GM21360 (cell line): Measurements from ENCODE around the gene PUM1.
A peak's percentile ranks its signal among the peaks of the same experiment; 100 is the strongest.
"Not testable (repeated sequence)": the region's sequence is repeated elsewhere in the genome, so short reads cannot be mapped to it uniquely, and the experiment has no call there.

Experiments
- ATAC-seq: cut with Tn5 transposase; IDR thresholded peaks from one replicate; pipeline ENCODE4 v1.9.1; 2021; ENCODE audit warnings: mild to moderate bottlenecking, moderate library complexity; ENCODE audit not compliant: unreplicated experiment

Gene PUM1, protein sequence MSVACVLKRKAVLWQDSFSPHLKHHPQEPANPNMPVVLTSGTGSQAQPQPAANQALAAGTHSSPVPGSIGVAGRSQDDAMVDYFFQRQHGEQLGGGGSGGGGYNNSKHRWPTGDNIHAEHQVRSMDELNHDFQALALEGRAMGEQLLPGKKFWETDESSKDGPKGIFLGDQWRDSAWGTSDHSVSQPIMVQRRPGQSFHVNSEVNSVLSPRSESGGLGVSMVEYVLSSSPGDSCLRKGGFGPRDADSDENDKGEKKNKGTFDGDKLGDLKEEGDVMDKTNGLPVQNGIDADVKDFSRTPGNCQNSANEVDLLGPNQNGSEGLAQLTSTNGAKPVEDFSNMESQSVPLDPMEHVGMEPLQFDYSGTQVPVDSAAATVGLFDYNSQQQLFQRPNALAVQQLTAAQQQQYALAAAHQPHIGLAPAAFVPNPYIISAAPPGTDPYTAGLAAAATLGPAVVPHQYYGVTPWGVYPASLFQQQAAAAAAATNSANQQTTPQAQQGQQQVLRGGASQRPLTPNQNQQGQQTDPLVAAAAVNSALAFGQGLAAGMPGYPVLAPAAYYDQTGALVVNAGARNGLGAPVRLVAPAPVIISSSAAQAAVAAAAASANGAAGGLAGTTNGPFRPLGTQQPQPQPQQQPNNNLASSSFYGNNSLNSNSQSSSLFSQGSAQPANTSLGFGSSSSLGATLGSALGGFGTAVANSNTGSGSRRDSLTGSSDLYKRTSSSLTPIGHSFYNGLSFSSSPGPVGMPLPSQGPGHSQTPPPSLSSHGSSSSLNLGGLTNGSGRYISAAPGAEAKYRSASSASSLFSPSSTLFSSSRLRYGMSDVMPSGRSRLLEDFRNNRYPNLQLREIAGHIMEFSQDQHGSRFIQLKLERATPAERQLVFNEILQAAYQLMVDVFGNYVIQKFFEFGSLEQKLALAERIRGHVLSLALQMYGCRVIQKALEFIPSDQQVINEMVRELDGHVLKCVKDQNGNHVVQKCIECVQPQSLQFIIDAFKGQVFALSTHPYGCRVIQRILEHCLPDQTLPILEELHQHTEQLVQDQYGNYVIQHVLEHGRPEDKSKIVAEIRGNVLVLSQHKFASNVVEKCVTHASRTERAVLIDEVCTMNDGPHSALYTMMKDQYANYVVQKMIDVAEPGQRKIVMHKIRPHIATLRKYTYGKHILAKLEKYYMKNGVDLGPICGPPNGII

DNA sequence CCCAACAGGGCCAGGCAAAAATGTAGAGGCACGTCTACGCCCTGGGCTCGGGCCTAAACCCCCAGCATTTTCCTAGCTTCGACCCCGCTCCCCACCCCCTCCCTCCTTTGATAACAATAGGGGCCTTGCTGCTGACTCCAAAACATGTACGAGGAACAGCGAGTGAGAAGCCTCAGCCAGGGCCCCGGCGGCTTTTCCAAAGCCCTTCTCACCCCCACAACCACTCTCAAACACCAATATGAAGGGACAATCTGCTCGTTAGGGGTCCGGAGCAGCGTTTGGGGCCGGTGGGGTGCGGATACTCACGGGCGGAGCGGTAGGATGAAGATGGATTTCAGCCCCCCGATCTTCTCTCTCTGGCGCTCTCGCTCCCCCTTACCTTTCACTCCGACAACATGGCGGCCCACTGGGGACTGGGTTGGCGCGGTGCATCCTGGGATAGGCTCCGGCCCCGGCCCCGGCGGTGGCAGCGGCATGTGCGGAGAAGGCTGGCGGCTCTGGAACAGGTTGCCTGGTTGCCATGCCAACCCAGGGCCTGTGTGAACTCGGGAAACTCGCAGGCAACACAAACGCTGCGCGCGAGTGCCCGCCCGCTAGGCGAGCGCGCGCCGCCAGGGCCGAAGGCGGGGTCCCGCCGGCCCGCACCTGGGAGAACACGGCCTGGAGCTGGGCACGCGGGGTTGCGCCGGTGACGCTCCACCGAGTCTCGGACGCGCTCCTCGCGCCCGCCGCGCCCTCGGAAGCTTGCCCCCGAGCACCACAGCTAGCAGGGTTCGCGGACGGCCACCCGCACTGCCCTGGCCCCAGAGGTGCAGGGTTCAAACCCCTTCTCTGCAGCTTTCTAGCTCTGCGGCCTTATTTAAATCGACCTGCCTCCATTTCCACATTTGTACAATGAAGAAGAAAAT, at the start of gene PUM1:
PUM1 (minus strand) TSS at position 408 of the 908 bp plus-strand sequence. CDS start 6,151 bp downstream, outside the sequence.
- ATAC-seq = peak; percentile 90

DNA sequence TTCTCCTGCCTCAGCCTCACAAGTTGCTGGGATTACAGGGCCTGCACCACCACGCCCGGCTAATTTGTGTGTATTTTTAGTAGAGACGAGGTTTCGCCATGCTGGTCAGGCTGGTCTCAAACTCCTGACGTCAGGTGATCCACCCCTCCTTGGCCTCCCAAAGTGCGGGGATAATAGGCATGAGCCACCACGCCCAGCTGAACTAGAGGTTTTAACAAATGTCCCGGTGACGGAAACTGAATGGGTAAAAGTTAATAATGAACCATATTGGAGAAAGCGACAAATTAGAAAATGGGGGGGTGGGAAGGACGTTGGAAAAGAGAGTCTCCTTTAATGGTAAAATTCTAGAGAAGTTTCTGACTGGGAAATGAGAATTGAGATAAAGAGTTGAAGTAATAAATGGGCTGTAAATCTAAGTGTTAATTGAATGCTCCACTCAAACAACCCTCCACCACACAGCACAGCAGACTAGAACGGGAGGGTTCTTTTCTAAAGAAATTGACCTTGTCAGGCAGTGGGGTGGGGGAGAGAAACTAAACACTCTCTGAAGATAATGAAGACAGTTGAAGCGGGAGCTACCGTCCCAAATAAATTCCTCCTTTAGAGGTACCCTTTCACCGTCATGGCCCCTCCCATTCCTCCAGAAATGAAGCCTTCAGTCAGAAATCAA, 46.9 kb upstream of the PUM1 start:
- ATAC-seq = no peak

DNA sequence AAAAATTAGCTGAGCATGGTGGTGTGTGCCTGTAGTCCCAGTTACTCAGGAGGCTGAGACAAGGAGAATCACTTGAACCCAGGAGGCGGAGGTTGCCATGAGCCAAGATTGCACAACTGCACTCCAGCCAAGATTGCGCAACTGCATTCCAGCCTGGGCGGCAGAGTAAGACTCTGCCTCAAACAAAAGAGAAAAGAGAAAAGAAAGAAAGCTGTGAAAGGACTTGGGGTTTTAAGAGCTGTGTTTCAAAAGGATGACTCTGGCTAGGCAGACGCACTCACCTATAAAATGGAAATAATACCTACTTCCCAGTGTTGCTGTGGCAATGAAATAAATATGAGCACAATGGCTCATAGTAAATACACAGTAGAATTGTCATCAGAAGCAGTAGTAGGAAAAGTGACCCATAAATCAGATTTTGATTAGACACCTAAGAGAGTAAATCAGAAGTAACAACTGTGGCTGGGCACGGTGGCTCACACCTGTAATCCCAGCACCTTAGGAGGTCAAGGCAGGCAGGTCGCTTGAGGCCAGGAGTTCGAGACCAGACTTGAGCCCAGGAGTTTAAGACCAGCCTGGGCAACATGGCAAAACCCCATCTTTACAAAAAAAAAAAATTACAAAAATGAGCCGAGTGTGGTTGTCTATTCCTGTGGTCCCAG, 45.9 kb upstream of the PUM1 start:
- no peak for ATAC-seq

DNA sequence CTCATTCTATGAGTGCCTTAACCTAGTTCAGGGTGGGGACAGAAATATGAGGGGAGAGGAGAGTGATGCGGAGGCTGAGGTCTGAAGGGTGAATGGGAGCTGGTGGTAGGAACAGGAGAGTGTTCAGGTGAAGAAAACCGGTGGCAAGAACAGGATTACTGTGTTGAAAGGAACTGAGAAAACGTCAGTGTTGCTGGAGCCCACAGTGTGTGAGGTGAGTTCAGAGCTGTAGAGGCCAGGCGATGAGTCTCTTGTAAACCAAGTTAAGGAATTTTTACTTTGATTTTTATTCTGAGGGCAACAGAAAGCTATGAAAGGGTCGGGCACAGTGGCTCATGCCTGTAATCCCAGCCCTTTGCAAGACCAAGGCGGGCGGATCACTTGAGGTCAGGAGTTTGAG, 45.3 kb upstream of the PUM1 start:
- ATAC-seq = no peak

DNA sequence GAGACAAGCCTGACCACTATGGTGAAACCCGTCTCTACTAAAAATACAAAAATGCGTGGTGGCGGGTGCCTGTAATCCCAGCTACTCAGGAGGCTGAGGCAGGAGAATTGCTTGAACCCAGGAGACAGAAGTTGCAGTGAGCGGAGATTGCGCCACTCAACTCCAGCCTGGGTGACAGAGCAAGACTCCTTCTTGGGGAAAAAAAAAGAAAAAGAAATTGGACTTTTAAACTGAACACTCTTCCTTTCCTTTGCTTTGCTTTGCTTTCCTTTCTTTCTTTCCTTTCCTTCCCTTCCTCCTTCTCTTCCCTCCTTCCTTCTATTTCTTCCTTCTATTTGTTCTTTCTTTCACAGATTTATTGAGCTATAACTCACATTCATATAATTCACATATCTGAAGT, 43.3 kb upstream of the PUM1 start:
- no peak for ATAC-seq

DNA sequence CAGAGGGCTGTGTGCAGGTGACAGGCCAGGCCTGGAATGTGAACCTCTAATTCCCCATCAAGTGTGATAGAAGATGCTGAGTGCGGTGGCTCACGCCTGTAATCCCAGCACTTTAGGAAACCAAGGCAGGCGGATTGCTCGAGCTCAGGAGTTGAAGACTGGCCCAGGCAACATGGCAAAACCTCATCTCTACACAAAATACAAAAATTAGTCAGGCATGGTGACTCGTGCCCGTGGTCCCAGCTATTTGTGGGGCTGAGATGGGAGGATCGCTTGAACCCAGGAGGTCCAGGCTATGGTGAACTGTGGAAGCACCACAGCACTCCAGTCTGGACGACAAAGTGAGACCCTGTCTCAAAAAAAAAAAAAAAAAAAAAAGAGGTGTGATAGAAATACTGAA, 40.1 kb upstream of the PUM1 start:
- ATAC-seq = no peak

DNA sequence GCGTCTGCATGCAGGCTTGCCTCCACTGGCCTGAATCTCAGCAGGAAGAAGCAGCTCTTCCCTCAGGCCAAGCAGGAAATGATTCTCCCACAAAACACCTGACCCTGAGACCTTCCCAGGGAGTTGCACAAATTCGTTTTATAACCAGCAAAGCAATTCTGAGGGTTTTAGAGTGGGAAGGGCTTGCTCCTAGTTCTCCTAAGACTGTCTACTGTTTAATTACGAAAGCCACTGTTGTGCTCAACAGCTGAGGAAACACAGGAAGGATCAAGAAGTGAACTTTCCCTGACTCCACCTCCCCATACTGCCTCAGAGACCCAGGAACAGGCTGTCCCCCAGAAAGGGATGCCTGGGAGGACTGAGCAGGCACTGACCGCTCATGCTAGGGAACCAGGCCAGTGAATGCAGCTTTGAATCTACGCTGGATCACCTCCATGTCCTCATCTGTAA, 37.0 kb upstream of the PUM1 start:
- no peak for ATAC-seq

DNA sequence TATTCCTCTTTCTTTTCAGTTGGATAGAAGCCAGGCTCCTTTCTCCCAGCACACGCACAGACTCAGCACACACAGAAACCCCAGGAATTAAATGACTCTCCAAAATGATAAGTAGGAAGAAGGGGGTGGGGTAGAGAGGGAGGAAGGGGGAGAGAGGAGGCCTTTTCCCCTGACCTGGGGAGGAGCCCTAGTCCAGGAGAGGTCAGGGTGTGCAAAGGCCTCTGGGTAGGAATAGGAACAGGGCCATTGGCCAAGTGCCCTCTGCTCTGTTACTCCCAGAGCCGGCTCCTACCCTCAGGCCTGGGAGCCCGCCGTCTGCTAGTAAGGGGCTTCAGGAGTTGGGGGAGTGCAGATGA, 35.6 kb upstream of the PUM1 start:
- no peak for ATAC-seq

DNA sequence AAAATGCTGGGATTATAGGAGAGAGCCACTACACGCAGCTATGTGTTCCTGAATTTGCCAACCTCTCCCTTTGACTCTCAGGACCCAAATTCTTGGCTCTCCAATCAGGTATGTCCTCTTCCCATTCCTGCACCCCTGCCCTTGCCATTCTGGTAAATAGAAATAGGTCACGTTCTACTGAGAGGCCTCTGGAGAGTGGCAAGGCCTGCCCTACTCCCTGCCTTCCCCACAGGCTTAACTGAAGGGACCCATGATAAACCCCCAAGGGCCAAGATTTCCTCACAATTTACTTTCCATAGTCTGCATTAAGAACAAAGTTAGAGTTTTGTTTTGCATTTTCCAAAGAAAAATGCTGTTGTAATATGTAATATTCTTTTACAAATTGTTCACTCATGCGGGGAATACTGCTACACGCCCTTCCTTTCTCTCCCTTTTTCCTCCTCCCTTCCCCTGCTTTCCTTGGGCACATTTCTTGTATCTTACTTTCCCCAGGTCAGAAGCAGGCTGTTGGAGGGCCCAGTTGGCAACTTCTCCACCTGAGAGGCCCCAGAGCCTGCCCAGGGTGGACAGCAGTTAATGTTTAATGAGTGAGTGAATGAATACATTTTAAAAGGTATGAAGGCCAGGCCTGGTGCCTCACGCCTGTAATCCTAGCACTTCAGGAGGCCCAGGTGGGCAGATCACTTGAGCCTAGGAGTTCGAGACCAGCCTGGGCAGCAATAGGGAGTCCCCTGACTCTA, 33.9 kb upstream of the PUM1 start:
- ATAC-seq = no peak

DNA sequence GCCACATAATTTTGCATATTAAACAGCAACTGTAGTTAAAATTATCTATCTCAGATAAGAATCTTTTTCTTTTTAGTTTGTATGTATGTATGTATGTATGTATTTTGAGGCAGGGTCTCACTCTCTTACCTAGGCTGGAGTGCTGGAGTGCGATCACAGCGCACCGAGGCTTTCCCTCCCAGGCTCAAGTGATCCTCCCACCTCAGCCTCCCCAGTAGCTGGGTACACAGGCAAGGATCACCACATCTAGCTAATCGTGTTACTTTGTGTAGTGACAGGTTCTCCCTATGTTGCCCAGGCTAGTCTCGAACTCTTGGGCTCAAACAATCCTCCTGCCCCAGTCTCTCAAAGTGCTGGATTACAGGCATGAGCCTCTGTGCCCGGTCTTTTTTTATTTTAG, 30.5 kb upstream of the PUM1 start:
- no peak for ATAC-seq

DNA sequence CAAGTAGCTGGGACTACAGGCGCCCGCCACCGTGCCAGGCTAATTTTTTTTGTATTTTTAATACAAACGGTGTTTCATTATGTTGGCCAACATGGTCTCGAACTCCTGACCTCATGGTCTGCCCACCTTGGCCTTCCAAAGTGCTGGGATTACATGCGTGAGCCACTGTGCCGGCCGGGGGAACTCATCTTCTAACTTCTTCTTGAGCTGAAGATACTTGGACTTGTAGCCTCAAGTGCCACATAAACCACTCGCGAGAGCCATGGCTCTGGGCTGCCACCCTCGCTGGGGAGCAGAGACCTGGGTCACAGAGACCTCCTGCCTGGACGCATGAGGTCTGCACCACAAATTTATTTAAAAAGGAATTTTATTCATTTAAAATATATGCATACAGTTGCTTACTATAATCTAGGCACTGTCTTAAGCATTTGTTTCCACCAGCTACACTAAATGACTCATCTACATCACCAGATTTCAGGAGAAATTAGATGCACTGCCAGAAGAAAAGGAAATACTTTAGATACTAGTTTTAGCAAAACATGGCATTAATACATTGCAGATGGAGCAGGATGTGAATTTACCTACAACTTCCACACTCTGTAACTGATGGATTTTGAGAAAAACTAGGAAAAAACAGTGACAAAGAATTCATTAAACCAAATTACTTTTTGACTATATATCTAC, 29.9 kb upstream of the PUM1 start:
- no peak for ATAC-seq

DNA sequence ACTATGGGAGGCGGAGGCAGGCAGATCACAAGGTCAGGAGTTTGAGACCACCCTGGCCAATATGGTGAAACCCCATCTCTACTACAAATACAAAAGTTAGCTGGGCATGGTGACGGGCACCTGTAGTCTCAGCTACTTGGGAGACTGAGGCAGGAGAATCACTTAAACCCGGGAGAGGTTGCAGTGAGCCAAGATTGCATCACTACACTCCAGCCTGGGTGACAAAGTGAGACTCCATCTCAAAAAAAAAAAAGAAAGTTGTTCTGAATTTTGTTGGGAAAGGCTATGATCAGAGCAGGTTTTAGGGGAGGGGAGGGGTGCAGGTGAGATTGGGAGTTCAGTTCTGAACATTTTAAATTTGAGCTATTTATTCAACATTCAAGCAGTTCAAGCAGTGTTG, 22.6 kb upstream of the PUM1 start:
- not testable (repeated sequence) for ATAC-seq

DNA sequence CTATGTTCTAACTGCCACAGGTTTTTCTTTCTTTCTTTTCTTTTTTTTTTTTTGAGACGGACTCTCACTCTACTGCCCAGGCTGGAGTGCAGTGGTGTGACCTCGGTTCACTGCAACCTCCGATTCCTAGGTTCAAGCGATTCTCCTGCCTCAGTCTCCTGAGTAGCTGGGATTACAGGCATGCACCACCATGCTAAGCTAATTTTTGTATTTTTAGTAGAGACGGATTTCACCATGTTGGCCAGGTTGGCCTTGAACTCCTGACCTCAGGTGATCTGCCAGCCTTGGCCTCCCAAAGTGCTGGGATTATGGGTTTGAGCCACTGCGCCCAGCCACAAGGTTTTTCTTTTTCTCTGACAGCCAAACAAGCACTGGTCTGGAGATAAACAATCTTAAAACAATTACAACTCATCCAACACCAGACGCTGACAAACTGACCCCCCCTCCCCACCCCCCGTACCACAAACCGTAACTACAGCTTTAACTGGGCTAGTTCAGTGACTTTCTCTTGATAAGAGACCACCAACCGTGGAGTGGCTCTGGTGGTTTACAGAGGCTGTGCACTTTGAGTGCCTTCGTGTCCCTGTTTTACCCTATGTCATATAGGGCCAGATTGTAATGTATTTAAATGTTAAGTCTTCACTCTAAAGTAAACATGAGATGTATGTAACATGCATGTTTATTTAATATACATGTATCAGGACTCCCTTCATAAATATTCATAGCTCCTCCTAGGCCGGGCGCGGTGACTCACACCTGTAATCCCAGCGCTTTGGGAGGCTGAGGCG, 19.5 kb upstream of the PUM1 start:
- ATAC-seq = no peak

DNA sequence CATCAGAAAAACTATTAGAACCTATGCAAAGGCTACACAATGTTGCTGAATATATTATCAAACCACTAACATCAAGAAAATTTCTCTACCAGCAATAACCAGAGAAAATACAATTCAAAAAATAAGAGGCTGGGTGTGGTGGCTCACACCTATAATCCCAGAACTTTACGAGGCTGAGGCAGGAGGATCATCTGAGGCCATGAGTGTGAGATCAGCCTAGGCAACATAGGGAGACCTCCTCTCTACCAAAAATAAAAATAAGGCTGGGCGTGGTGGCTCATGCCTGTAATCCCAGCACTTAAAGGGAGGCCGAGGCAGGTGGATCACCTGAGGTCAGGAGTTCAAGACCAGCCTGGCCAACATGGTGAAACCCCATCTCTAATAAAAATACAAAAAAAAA, 16.9 kb upstream of the PUM1 start:
- ATAC-seq = no peak

DNA sequence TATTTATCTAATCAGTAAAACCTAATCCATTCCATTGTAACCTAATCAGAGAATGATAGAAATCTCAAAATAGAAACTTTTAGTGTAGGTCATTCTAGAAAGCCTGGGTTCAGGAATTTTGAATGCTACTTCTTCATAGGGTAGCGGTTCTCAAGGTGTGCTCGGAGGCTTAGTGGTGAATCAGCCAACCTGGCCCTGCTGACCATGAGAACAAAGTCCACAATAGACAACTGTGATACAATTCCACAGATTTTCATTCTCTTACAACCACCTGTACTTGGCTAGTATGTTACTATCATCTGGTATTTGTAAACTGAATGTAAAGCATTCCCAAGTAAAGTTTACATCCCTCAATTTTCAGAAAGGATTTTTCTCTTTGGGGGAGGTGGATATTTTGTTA, 7.5 kb upstream of the PUM1 start:
- ATAC-seq = no peak

DNA sequence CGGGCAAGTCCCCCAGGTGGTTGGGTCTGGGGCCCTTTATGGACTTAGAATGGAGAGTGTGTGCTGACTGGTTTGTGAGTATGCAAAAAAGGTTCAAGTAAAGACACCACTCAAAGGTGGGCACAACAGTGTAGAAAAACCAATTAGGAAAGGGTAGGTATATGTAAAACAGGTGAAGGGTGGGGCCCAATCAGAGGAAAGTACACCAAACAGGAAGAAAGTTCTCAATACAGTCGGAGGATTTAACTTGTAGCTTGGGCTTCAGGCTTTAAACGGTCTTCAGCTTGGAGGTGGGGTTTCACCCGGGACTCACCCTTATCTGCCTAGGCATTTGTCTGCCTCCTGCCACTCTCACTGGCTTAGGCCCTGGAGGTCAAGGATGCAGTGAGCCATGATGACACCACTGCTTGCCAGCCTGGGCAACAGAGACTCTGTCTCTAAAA, 6.8 kb upstream of the PUM1 start:
- no peak for ATAC-seq

DNA sequence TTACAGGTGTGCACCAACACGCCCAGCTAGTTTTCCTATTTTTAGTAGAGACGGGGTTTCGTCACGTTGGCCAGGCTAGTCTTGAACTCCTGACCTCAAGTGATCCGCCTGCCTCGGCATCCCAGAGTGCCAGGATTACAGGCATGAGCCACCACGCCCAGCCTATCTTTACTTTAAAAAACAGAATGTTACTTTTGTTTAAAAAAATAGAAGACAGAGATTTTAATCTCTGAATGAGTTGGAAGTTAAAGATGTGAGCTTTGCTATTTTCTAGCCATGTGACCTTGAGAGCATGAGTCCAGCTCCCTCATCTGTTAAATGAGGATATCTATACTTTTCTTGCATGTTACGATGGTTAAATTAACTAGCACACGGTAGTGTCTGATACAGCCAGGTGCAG, 3.9 kb upstream of the PUM1 start:
- no peak for ATAC-seq
